GM18909 (cell line): ENCODE results near the gene TOP2A.

Experiments used
- ATAC-seq: cut with Tn5 transposase; IDR thresholded peaks from one replicate; pipeline ENCODE4 v1.9.1; 2021; ENCODE audit warnings: mild to moderate bottlenecking; ENCODE audit not compliant: unreplicated experiment, poor library complexity

TOP2A gene

DNA sequence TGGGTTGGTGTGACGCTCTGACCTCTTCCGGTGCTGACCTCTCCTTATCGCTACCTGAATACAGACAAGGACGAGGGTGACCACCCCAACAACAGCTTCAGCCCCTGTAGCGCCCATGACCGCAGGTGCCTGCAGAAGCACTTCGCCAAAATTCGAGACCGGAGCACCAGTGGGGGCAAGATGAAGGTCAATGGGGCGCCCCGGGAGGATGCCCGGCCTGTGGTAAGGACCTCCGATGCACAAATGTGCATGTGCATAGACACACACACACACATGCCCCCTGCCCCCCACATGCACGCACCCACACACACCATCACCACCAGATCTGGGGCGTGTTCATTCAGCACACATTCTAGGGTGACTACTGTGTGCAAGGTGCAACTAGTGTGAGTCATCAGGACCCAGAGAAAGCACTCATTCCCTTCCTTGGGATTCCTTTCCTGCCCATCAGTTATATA, 35.3 kb upstream of the TOP2A start:
- ATAC-seq, result no peak

DNA sequence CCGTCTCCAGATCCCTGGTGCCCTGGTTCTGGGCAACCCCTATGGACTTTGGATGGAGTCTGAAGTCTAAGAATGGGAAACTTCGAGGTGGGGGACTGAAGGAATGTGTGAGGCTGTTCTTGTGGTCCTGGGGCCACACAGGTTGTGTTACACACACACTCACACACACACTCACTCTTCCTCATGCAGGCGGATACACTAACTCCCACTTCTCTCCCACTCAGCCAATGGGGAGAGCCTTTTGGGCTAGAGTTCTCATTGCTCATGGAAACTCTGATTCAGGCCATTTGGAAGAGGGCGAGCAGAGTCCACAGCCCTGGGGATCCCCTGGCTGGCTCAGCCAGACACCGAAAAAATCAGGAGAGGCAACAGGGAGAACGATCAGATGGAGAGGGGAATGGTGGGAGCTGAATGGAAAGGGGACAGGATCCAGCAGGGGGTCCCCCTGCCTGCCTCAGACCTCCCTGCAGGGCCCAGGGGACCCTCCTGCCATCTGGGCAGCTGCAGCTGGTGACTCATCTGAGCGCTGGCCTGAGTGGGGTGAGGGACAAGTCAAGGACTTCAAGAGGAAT, 34.6 kb upstream of the TOP2A start:
- ATAC-seq, result no peak

DNA sequence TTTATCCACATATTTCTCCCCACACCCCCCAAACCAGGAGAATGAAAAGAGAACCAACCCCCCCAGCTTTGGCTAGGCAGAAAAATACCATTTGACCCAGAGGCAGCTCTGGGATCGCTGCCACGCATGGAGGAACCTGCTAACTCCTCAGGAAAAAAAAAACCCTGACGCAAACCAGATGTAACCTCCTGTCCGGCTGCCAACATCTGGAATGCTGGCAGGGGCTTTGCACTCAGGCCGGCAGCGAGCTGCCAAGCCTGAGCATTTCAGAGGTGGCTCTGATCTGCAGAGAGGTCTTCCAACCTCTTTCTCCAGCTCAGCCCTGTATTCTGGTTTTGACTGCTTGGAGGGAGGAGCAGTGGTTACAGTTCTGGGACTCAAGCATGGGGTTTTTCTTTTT, 33.7 kb upstream of the TOP2A start:
- ATAC-seq, result no peak

DNA sequence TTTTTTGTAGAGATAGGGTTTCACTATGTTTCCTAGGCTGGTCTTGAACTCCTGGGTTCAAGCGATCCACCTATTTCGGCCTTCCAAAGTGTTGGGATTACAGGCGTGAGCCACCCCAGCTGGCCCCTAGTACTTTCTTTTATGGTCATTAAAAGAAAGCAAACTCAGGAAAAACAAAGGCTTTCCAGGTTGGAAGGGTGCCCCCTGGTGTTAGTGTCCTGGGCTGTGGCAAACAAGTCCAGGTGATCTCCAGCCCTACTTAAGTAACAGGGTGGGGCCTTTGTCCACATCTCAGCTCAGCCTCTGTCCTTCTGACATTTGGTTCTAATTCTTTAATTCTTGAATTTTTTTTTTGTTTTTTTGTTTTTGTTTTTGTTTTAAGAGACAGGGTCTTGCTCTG, 32.5 kb upstream of the TOP2A start:
- ATAC-seq, result no peak

DNA sequence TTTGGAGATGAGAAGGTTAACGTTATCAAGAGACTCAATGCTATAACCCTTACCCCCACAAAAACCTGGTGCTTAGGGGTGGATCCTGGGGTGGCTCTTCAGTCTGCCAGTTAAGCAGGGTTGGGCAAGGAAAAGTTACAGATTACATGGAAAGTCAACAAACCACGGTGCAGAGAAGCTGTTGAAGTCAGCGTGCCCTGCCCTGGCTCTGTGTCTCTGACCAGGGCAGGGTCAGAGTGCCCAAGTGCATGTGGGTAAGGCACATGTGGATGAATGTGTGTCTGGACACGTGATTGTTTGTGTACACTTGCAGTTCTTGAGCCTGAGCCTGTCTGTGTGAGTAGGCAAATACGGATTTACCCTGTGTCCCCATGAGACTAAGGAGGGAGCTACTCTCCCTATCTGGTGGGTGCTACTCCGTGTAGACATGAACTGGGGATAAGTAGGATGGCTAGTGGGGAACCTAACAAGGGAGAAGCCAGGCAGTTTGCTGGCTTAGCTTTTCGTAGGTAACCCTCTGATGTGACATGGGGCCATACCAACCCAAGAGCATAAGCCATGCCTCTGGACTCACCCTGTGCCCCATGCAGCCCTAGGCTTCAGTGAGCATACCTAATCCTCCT, 31.1 kb upstream of the TOP2A start:
- no peak for ATAC-seq

DNA sequence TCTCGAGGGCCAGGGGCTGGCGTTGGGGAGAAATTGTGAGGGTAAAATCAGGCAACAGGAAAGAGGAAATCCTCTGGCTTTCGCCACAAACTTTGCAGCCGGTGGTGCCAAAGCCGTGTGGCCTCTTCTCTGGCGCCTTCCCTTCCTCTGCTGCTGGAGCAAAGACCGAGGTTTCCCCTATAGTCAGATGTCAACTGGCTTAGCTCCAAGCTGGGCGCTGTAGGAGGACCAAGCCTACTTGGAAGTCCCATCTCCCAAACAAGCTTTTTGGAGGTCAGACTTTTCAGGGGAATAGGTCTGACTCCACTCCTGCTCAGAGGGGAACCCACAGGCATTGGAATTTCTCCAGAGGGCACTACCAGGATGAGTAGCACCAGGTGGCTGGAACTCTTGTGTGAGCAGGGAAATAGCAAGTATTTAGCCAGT, 30.5 kb upstream of the TOP2A start:
- ATAC-seq, result no peak

DNA sequence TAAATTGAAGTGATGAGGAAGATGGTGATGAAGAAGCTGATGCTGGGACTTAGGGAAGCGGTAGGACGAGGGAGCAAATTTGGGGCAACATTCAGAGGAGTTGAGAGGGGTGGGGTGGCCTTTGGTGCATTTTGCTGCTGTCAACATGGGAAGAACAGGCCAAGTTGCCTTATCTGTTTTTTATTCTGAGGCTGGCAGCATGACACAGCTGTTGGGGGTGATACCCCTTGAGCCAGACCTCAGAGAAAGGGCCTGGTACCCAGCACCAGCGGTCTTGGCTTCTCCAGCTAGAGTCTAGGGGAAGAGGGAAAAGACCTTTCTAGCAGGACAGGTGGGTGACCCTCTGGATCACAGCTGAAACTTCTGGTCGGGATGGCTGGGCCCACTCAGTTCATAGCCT, 30.1 kb upstream of the TOP2A start:
- no peak for ATAC-seq

DNA sequence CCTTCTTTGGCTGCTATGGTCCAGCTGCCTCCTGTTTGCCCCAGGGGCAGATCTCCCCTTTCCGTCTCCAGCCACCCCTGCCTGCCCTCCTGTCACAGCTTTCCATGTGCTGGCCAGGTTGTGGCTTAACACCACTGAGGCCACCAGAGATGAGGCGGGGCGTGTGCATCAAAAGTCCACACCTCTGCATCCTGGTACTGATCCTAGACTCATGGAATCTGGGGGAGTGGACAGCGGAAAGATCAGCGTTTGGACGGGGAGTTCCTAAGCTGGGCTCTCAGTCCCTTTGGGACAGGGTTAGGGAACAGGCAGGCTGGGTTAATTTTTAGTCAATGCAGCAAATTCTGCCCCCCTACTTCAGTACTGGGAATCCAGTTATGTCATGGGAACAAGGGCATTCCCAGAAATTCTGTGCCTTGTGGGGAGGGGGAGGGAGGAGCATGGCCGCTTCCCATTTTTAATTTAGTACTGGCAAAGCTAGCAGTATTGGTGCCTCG, 29.5 kb upstream of the TOP2A start:
- no peak for ATAC-seq

DNA sequence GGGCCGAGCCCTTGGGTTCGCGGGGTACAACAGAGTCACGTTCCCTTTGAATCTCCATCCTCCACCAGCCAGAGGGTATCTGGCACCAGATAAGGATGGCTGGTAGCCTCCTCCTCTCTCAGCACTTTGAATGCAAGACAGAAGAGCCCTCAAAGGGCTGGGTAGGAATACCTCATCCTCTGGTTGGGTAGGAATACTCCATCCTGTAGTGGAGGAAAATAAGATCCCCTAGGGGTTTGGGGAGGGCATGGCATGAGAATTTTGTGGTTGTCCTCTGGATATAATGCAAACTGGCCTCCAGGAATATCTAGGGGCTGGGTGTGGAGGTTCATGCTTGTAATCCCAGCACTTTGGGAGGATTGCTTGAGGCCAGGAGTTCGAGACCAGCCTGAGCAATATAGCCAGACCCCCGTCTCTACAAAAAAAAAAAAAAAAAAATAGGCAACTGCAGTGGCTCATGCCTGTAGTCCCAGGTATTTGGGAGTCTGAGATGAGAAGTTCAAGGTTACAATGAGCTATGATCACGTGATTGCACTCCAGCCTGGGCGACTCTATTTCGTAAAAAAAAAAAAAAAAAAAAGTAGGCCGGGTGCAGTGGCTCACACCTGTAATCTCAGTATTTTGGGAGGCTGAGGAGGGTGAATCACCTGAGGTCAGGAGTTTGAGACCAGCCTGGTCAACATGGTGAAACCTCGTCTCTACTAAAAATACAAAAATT, 28.2 kb upstream of the TOP2A start:
- ATAC-seq, result no peak

DNA sequence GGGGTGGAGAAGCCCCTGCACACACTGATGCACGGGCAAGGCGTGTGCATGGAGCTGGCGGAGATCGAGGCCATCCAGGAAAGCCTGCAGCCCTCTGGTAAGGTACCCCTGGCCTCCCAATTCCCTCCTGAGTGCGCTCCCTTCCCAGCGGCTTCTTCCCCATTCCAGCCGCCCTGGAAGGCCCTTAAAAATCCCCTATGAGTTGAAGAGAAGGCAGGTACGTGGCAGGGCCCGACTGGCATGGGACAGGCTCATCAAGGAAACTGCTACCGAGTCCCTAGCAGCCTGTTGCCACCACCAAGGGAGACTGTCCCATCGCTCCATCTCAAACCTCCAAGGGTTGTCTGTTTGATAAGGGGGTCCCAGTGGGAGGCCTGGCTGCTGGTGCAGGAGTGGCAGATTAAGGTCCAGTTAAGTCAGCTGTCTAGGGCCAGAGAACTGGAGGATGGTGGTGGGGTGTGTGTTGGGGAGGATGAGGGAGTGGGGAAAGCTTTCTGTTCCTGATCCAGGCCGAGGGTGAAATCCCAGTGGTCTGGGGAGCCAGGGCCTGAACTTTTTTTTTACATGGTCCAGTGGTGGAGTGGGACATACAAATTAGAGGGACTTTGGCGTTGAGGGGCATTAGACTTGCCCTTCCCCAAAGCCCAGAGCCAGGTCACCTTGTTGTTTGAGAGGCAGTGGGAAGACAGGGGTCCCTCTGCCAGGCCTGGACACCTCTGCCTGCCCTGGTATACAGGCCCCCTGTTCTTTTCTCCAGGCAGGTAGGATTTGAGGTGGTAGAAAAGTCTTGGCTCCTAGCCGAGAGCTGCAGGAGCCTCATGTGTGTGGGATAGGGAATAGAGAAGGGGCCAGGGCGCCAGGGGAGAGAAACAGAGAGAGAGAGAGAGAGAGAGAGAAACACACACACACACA, 26.5 kb upstream of the TOP2A start:
- no peak for ATAC-seq

DNA sequence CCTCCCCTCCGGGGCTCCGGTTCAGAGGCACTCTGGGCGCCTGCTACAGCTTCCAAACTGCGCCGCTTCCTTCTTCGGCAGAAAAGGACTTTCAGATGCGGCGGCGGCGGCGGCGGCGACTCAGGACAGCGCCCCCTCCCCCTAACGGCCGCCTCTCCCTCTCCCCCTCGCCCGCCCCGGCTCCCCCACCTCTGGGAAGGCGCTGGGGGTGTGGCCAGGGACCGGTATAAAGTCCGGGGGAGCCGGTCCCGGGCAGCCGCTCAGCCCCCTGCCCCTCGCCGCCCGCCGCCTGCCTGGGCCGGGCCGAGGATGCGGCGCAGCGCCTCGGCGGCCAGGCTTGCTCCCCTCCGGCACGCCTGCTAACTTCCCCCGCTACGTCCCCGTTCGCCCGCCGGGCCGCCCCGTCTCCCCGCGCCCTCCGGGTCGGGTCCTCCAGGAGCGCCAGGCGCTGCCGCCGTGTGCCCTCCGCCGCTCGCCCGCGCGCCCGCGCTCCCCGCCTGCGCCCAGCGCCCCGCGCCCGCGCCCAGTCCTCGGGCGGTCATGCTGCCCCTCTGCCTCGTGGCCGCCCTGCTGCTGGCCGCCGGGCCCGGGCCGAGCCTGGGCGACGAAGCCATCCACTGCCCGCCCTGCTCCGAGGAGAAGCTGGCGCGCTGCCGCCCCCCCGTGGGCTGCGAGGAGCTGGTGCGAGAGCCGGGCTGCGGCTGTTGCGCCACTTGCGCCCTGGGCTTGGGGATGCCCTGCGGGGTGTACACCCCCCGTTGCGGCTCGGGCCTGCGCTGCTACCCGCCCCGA, 25.7 kb upstream of the TOP2A start, which contains the start of gene IGFBP4:
IGFBP4 (plus strand) TSS at position 255 of the 792 bp plus-strand sequence; CDS start at position 541, 286 bp downstream.
- ATAC-seq, result no peak

DNA sequence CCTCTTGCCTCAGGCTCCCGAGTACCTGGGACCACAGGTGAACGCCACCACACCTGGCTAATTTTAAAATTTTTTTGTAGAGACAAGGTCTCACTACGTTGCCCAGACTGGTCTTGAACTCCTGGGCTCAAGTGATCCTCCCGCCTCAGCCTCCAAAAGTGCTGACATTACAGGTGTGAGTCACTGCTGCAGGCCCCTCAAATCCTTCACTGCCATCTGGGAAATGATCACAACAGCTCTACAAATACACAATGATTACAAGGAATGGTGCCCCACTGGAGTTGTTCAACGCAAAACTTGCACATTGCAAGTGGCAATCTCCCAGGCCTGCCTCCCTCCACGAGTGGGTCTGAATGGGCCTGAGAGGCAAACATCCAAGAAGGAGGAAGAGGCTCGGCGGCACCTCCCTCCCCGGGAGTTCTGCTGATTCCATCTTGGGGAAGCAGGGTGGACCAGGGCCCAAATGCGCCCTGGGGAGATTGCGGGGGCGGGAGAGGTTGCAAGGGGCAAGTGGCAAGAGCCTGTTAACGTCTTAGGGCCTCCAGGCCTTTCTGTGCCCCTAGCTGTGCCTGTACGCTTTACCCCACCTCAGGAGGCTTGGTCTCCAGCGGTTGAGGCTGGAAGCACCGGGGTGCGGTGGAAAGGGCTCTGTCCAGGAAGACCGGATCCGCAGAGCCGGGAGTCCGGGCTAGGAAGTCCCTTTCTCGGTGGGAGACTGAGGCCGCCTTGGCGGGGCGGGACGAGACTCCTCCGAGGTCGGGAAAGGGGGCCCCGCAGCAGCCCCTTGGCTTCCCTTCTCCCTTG, 24.9 kb upstream of the TOP2A start:
- no peak for ATAC-seq

DNA sequence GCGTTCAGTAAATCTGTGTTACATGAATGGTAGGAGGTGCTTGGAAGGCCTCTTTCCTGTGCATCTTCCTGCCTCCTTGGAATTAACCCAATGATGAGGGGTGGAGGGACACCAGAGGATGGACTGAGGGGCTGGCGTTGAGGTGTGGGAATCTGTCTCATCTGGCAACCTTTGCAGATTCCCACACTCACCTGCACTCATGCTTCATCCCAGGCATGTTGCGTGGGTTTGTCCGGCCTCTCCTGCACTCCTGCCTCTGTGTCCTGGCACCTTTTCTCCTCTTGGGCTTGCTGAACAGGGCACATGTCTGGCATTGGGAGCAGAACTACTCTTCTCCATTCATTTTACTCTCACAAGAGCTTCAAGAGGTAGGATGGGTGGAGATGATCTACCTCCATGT, 22.5 kb upstream of the TOP2A start:
- no peak for ATAC-seq

DNA sequence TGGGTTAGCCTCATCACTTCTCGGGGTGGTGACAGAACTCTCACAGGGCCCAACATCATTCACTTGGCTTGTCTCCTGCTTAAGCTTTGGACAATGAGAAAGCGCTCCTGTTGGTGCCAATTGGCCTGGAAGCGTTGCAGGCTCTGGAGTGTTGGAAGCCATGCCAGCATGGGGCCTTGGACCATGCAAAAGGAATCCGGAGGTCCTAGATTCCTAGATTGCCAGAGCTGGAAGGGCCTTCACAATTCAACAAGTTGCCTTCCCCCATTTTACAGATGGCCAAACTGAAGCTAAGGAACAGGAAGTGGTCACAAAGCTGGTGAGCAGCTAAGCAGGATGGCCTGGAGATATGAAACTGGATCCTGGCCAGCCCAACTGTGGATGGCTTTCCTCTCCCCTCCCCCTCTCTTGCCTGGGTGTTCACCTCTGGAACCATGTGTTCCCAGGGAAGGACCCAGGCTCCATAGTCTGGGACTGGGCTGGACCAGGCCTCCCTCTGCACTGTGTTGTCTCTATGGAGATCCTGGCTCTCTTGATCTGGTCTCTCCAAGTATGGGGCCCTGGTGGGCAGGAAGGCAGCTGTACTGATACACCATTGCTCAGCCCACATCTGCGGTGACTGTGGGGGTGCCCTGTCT, 19.5 kb upstream of the TOP2A start:
- ATAC-seq, result no peak

DNA sequence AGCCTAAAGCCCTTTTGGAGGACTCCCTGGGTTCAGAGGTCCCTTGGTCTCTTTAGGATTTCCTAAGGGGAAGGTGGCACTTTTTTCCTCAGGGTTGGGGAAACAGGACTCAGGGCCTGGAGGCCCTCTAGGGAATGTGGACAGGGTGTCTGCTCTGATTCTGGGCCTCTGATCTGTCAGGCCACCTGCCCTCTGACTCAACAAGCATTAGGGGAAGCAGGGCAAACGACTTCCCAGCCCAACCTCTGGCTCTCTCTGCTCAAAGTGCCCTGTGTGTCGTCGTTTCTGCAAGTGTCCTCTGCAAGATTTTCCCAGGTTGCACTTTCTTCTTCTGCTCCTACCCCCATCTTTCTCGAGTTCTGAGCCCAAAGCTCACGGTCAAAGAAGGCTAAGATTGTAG, 18.9 kb upstream of the TOP2A start:
- no peak for ATAC-seq

DNA sequence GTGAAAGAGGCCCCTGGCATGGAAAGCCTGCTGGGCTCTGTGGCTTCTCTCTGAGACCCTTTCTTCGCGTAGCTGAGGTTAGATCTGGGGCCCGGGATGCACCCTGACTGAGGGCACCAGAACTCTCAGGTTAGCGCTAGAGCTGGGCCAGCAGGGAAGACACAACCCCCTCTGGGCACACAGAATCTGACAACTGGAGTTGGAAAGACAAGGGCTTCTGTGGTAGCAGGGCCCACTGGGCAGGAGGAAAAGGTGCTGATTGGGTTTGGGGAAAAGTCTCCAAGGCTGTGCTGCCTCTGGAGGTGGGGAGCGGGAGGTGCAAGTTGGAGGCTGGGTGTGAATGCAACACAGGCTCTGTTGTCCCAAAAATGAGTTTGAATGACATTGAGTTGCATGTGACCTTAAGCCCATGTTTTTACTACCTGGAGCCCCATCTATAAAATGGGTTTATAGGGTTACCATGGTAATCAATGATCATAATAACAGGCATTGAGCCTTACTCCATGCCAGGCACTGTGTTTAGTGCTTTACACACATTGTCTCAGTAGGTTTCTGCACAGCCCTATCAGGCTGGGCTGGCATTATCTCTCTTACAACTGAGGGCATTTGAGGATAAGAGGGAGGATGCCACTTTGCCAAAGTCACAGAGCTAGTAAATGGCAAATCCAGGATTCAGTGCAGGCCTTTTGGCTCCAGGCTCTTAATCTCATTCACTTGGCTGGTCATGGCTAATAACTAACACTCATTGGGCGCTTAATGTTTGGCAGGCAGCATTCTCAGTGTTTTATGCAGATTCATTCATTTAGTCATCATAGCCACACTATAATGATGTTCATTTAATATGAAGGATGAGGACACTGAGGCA, 16.1 kb upstream of the TOP2A start:
- ATAC-seq, result no peak

DNA sequence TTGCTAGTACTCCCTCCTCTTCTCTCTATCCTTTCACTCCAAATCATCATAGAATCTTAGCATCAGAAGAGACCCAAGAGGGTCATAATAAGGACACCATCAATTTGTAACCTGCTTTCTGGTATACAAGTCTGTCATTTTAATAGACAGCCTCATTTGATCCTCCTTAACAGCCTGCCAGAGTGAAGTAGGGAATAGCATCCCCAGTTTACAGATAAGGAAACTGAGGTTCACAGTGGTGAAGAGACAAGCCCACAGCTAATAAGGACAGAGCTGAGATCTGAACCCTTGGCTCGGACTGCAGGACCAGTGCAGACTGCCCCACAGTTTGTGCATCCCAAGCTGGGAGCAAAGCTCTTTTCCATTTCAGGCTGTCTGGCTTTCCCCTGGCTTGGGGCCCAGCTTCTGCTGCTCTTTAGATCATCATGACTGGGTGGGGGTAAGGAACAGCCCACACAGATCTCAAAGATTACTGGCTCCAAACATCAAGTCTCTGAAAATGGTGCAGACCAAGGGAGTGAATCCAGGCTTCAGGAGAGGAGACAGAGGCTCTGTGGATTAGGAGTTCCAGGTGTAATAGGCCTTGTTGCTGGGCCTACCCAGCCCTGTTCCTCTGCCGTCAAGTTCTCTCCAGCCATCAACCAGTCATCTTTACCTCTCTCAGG, 15.3 kb upstream of the TOP2A start:
- ATAC-seq, result no peak
